Measurements from ENCODE around the gene CADPS2. TPM values are rescaled to one million over a fixed set of nuclear protein-coding genes. Genes with fewer than 3 reads are reported as not detected.

CADPS2 gene
- total RNA-seq, 4 donors from 2014 or later: 2.1 to 3.7 (median 2.8) TPM

GRCh38 chr7:122833888-122834570, 52.2 kb downstream of the CADPS2 start:
- H3K36me3 ChIP-seq: no peaks in the 10 kb centered on the region
- H3K4me1 ChIP-seq: no peaks in the 10 kb centered on the region
- DNase-seq: no peak
- no peak overlapping the region for H3K27ac ChIP-seq
- no peak for ATAC-seq
- H3K9me3 ChIP-seq: no peaks in the 10 kb centered on the region
- H3K27me3 ChIP-seq: no peaks in the 10 kb centered on the region
- TF ChIP-seq CTCF (IDR thresholded peaks at IDR 0.05 in 4 of 5, conservative IDR thresholded peaks at IDR 0.05 in 1 of 5): no peak
- TF ChIP-seq POLR2A (IDR thresholded peaks at IDR 0.05): no peak
- intact Hi-C loops (cut with DNase I; ENCODE audit: low total_unique reads) (no loop called here), in situ Hi-C loops (cut with MboI; ENCODE audit: low sequenced_read_pairs in 4 of 4) (no loop called here)
- H3K4me3 ChIP-seq: no peak overlapping the region

GRCh38 chr7:122831436-122831835, 54.8 kb downstream of the CADPS2 start:
- ATAC-seq: no peak
- no peak overlapping the region for H3K4me3 ChIP-seq
- no peaks in the 10 kb centered on the region for H3K36me3 ChIP-seq
- TF ChIP-seq CTCF (IDR thresholded peaks at IDR 0.05 in 4 of 5, conservative IDR thresholded peaks at IDR 0.05 in 1 of 5) (no peak), POLR2A (IDR thresholded peaks at IDR 0.05) (no peak)
- H3K27ac ChIP-seq: no peak overlapping the region
- H3K4me1 ChIP-seq: no peaks in the 10 kb centered on the region
- H3K9me3 ChIP-seq: no peaks in the 10 kb centered on the region
- no peak for DNase-seq
- intact Hi-C loops (cut with DNase I; ENCODE audit: low total_unique reads): no loop called here
- H3K27me3 ChIP-seq: no peaks in the 10 kb centered on the region
- in situ Hi-C loops (cut with MboI; ENCODE audit: low sequenced_read_pairs in 4 of 4): no loop called here

GRCh38 chr7:122829962-122830361, 56.3 kb downstream of the CADPS2 start:
- Histone ChIP-seq H3K36me3 (no peaks in the 10 kb centered on the region), H3K9me3 (no peaks in the 10 kb centered on the region), H3K27ac (no peak overlapping the region), H3K27me3 (no peaks in the 10 kb centered on the region), H3K4me3 (no peak overlapping the region), H3K4me1 (no peaks in the 10 kb centered on the region)
- TF ChIP-seq POLR2A (IDR thresholded peaks at IDR 0.05) (no peak), CTCF (IDR thresholded peaks at IDR 0.05 in 4 of 5, conservative IDR thresholded peaks at IDR 0.05 in 1 of 5) (no peak)
- DNase-seq (no peak), ATAC-seq (no peak)
- in situ Hi-C loops (cut with MboI; ENCODE audit: low sequenced_read_pairs in 4 of 4) (no loop called here), intact Hi-C loops (cut with DNase I; ENCODE audit: low total_unique reads) (no loop called here)

GRCh38 chr7:122827763-122828162, 58.5 kb downstream of the CADPS2 start:
- ATAC-seq (no peak), DNase-seq (no peak)
- Histone ChIP-seq H3K4me1 (no peaks in the 10 kb centered on the region), H3K27ac (no peak overlapping the region), H3K4me3 (no peak overlapping the region), H3K27me3 (no peaks in the 10 kb centered on the region), H3K9me3 (no peaks in the 10 kb centered on the region), H3K36me3 (no peaks in the 10 kb centered on the region)
- TF ChIP-seq POLR2A (IDR thresholded peaks at IDR 0.05): no peak
- no peak for TF ChIP-seq CTCF (IDR thresholded peaks at IDR 0.05 in 4 of 5, conservative IDR thresholded peaks at IDR 0.05 in 1 of 5)
- intact Hi-C loops (cut with DNase I; ENCODE audit: low total_unique reads): no loop called here
- in situ Hi-C loops (cut with MboI; ENCODE audit: low sequenced_read_pairs in 4 of 4): no loop called here

- Histone ChIP-seq H3K27ac (no peak overlapping the region), H3K27me3 (no peaks in the 10 kb centered on the region), H3K4me3 (no peak overlapping the region), H3K4me1 (no peaks in the 10 kb centered on the region), H3K36me3 (no peaks in the 10 kb centered on the region), H3K9me3 (no peaks in the 10 kb centered on the region)
- ATAC-seq: no peak
- TF ChIP-seq CTCF (IDR thresholded peaks at IDR 0.05 in 4 of 5, conservative IDR thresholded peaks at IDR 0.05 in 1 of 5) (no peak), POLR2A (IDR thresholded peaks at IDR 0.05) (no peak)
- no peak for DNase-seq
- intact Hi-C loops (cut with DNase I; ENCODE audit: low total_unique reads) (no loop called here), in situ Hi-C loops (cut with MboI; ENCODE audit: low sequenced_read_pairs in 4 of 4) (no loop called here)
Measured at GRCh38 chr7:122813845-122814244, 72.4 kb downstream of the CADPS2 start.
